Subcutaneous adipose tissue (tissue), 4 donors: ENCODE results near the gene SLC25A15. TPM values are rescaled to one million over a fixed set of nuclear protein-coding genes. Genes with fewer than 3 reads are reported as not detected.

Experiments
- total RNA-seq, 4 donors: library from RNA; depleted of rRNA; stranded (reverse); fragments of >200 nt; gene quantifications; one replicate each; pipeline ENCODE4 v1.1.0, GENCODE V29; 2016
- TF ChIP-seq, protein P1 (sequence below): fragments of 450-650 bp; IDR thresholded peaks from one replicate; pipeline ENCODE4 v1.5.1; 2016; ENCODE audit warnings: low read depth, mild to moderate bottlenecking, control low read depth, antibody characterized with exemption, moderate library complexity

The SLC25A15 gene
- 10 to 100 TPM in 1 of 4 donors, 1 to 10 TPM in 3; 4.6 to 11.1 (median 6.0) TPM for total RNA-seq

DNA sequence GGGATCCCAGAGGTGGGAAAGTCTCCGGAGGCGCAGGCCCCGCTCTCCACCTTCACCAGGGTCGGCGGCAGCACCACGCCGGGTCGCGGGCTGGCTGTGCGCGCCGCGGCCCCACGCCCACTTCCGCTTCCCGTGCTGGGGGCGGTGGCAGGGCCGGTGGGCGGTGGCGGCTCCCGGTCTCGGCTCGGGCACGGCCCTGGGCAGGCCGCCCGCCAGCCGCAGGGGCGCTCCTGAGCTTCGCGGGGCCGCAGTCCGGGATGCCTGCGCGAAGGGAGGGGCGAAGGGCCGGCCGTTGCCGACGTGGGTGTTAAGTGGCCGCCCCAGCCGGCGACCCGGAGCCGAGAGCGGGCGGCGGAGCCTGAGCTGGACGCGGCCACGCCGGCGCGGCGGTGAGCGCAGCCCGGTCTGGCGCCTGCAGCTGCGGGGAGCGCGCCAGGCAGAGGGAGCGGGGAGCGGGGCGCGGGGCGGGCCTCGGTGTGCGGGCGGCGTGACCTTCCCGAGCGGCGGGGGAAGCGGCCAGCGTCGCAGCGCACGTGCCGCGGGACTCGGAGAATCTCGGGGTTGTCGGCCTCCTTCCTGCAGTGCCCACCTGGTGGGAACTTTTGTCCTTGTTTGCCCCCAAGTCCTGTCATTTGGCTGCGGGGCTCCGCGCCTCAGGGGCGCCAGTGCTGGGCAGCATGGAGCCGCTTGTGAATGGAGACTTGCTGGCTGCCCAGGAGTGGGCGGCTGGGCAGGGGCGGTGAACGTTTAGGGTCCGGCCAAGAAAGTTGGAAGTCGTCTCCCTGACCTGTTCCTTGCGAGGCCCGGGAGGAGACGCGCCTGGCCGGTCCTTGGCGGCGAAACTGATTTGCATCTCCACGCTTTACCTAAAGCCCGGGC, at the start of gene SLC25A15:
Gene SLC25A15 (plus strand): TSS at position 337 of the 879 bp plus-strand sequence. CDS start 3,616 bp downstream, outside the sequence.
- TF ChIP-seq, protein P1, sequence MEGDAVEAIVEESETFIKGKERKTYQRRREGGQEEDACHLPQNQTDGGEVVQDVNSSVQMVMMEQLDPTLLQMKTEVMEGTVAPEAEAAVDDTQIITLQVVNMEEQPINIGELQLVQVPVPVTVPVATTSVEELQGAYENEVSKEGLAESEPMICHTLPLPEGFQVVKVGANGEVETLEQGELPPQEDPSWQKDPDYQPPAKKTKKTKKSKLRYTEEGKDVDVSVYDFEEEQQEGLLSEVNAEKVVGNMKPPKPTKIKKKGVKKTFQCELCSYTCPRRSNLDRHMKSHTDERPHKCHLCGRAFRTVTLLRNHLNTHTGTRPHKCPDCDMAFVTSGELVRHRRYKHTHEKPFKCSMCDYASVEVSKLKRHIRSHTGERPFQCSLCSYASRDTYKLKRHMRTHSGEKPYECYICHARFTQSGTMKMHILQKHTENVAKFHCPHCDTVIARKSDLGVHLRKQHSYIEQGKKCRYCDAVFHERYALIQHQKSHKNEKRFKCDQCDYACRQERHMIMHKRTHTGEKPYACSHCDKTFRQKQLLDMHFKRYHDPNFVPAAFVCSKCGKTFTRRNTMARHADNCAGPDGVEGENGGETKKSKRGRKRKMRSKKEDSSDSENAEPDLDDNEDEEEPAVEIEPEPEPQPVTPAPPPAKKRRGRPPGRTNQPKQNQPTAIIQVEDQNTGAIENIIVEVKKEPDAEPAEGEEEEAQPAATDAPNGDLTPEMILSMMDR = no peak

DNA sequence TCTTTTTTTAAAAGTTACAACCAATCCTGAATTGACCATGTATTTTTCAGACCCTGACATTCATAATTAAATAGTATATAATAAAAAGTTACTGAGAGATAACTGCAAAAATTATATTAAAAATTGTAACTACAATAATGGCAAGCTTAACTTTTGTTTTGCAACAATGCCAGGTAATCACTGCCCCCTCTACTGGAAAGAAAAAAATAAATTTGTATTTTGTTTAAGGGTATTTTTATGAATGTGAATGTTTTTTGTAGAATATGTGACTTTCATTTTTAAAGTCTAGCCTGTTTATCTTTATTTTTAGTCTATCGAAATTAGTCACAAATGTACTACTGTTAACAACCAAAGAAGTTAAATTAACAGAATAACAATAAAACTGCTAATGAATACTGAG, 40.1 kb upstream of the SLC25A15 start:
- TF ChIP-seq, protein P1 = no peak

DNA sequence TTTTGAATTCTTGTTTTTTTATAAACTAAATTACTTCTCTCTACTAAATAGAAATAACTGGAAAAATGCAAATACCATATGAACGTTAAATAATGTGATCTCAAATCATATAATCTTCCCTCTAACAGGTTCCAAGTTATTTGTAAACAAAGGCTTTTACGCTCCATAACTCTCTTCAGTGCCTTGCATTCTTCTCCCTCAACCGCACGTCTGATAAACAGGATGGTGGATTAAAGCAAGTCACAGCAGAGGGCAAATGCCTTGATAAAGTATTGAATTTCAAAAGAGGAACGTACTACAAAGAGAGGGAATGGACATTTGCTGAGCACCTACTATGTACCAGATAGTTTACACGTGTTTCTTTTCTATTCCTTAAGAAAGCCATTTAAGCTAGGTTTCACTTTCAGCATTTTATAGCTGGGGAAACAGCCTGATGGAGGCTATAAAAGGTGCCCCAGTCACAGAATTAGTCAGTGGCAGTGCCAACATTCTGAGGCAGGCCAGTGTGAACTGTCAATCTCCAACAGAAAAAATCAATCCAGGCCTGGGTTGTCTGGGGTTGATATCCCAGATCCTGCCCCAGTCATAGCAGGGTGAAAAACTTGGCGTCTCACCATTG, 34.2 kb upstream of the SLC25A15 start:
- TF ChIP-seq, protein P1 = no peak

DNA sequence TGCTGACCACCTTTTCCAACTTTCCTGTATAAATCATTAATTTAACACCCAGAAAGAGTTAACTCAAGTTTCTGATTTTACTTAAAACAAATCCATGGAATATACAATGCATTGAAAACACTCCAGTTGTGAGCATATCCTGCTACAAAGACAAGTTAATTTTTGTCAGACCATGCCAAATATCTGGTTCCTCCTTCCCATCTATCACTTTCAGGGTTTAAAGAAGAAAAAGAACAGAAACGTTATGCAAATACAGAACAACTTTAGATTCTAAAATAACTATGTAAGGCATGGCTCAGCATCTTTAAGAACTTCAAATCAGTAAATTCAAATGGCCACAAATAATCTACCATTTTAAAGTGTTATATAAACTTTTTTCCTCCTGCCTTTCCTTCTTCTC, 33.4 kb upstream of the SLC25A15 start:
- TF ChIP-seq, protein P1 = no peak

DNA sequence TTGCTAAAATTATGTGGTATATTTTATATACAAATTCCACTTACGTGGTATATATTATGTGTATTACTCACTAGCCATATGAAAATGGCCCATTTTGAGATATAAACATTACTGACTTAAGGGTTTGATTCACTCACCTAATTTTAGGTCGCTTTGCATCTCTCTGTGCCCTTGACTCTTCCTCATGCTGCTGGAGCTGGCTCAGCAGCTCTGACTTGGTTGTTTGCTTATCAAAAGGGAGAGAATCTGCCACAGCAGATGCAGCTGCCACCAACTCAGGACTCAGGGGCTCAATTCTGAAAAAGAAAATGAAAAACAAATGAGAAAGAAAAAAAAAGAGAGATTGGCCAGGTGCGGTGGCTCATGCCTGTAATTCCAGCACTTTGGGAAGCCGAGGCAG, 30.6 kb upstream of the SLC25A15 start:
- TF ChIP-seq, protein P1 = no peak

DNA sequence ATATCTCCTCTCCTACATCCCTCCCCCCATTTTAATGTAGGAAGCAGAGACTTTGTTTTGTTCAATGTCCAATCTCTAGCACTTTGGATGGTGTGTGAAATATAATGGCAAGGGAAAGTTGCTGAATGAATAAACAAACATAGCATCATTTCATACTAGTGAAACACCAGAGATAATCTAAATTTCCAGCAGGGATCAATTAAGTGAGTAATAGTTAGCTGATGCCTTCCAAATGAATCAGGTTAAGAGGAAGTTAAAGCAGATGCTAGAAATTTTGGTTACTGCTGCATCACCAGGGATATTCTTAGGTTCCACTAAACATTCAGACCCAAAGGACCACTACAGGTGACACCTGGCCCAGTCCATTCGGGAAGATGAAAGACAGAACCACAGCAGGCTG, 26.6 kb upstream of the SLC25A15 start:
- TF ChIP-seq, protein P1 = no peak
